Loucy (cell line): ENCODE results near the gene SLC9A9.

ENCODE experiments used
- H2AFZ ChIP-seq: fragments of 200-600 bp; sonication (generic); 2 replicates; pipeline ENCODE4 v1.6.0; 2016; ENCODE audit warnings: antibody characterized with exemption, mild to moderate bottlenecking, low read length, moderate library complexity
- H3F3A ChIP-seq: fragments of 200-600 bp; 2 replicates; pipeline ENCODE4 v1.6.0; 2016; ENCODE audit warnings: antibody characterized with exemption, low read depth, mild to moderate bottlenecking
- H3K27me3 ChIP-seq: fragments of 200-600 bp; sonication (generic); 2 replicates; pipeline ENCODE4 v1.6.1; 2014; ENCODE audit warnings: low read length, mild to moderate bottlenecking; ENCODE audit not compliant: insufficient read depth, poor library complexity, severe bottlenecking
- H3K36me3 ChIP-seq: fragments of 200-600 bp; sonication (generic); 2 replicates; pipeline ENCODE4 v1.6.1; 2016; ENCODE audit warnings: low read length; ENCODE audit not compliant: insufficient read depth
- H3K4me1 ChIP-seq: fragments of 200-600 bp; sonication (generic); 2 replicates; pipeline ENCODE4 v1.5.1; 2014; ENCODE audit warnings: low read length, mild to moderate bottlenecking; ENCODE audit not compliant: insufficient read depth, poor library complexity, severe bottlenecking
- H3K4me2 ChIP-seq: fragments of 200-600 bp; sonication (generic); 2 replicates; pipeline ENCODE4 v1.6.0; 2014; ENCODE audit warnings: antibody characterized with exemption, low read length, low read depth, mild to moderate bottlenecking; ENCODE audit not compliant: poor library complexity, severe bottlenecking
- H3K4me3 ChIP-seq: fragments of 200-600 bp; sonication (generic); 2 replicates; pipeline ENCODE4 v1.5.1; 2014; ENCODE audit warnings: low read length, mild to moderate bottlenecking, mixed read lengths; ENCODE audit not compliant: poor library complexity, severe bottlenecking
- H3K79me2 ChIP-seq: fragments of 200-600 bp; sonication (generic); 2 replicates; pipeline ENCODE4 v1.6.1; 2014; ENCODE audit warnings: low read length; ENCODE audit not compliant: insufficient read depth
- H3K9ac ChIP-seq: fragments of 200-600 bp; sonication (generic); 2 replicates; pipeline ENCODE4 v1.6.0; 2014; ENCODE audit warnings: mild to moderate bottlenecking, low read depth, low read length, moderate library complexity; ENCODE audit not compliant: poor library complexity, severe bottlenecking
- H3K9me2 ChIP-seq: fragments of 200-600 bp; sonication (generic); replicated peaks from 2 replicates; pipeline ENCODE4 v1.6.1; 2016; ENCODE audit warnings: low read depth, low read length, mixed read lengths
- H3K9me3 ChIP-seq: fragments of 200-600 bp; sonication (generic); 2 replicates; pipeline ENCODE4 v1.6.1; 2014; ENCODE audit warnings: mild to moderate bottlenecking, antibody characterized with exemption, low read length, low read depth; ENCODE audit not compliant: insufficient read depth
- H4K20me1 ChIP-seq: fragments of 200-600 bp; sonication (generic); 2 replicates; pipeline ENCODE4 v1.6.0; 2014; ENCODE audit warnings: antibody characterized with exemption, low read length, mild to moderate bottlenecking; ENCODE audit not compliant: insufficient read depth, poor library complexity, severe bottlenecking
- CTCF ChIP-seq: fragments of 200-600 bp; sonication (generic); conservative IDR thresholded peaks from 2 replicates; pipeline ENCODE4 v1.5.1; 2014; ENCODE audit warnings: mild to moderate bottlenecking, antibody characterized with exemption, low read length
- EZH2phosphoT487 ChIP-seq: fragments of 200-600 bp; IDR thresholded peaks from 2 replicates; pipeline ENCODE4 v1.6.1; 2018; ENCODE audit warnings: antibody characterized with exemption, mild to moderate bottlenecking, moderate library complexity, borderline replicate concordance

SLC9A9 gene

GRCh38 chr3:143839980-143840379, 8.3 kb downstream of the SLC9A9 start:
- H3K27me3 ChIP-seq, result no peaks in the 10 kb centered on the region
- TF ChIP-seq CTCF (no peak), EZH2phosphoT487 (no peak)
- H3K4me3 ChIP-seq, result no peak overlapping the region
- H3K9me2 ChIP-seq, result no peaks in the 10 kb centered on the region
- H3K9ac ChIP-seq, result no peak overlapping the region
- H3K79me2 ChIP-seq, result no peaks in the 10 kb centered on the region
- H3K36me3 ChIP-seq, result no peaks in the 10 kb centered on the region
- no peaks in the 10 kb centered on the region for H4K20me1 ChIP-seq
- no peak overlapping the region for H3K4me2 ChIP-seq
- H3F3A ChIP-seq, result no peaks in the 10 kb centered on the region
- H2AFZ ChIP-seq, result no peak overlapping the region
- no peaks in the 10 kb centered on the region for H3K4me1 ChIP-seq
- no peaks in the 10 kb centered on the region for H3K9me3 ChIP-seq

GRCh38 chr3:143837076-143837475, 11.2 kb downstream of the SLC9A9 start:
- Histone ChIP-seq H2AFZ (no peak overlapping the region), H3K27me3 (no peaks in the 10 kb centered on the region), H3K4me2 (no peak overlapping the region), H3K9ac (no peak overlapping the region), H3K4me1 (no peaks in the 10 kb centered on the region), H3K4me3 (no peak overlapping the region), H3K9me3 (no peaks in the 10 kb centered on the region), H3K36me3 (no peaks in the 10 kb centered on the region), H3K9me2 (no peaks in the 10 kb centered on the region), H3K79me2 (no peaks in the 10 kb centered on the region), H3F3A (no peaks in the 10 kb centered on the region), H4K20me1 (no peaks in the 10 kb centered on the region)
- TF ChIP-seq EZH2phosphoT487 (no peak), CTCF (no peak)

GRCh38 chr3:143835312-143835711, 13.0 kb downstream of the SLC9A9 start:
- Histone ChIP-seq H3K36me3 (no peaks in the 10 kb centered on the region), H3K9me3 (no peaks in the 10 kb centered on the region), H4K20me1 (no peaks in the 10 kb centered on the region), H3K79me2 (no peaks in the 10 kb centered on the region), H2AFZ (no peak overlapping the region), H3K9me2 (no peaks in the 10 kb centered on the region), H3K27me3 (no peaks in the 10 kb centered on the region), H3K4me3 (no peak overlapping the region), H3K4me2 (no peak overlapping the region), H3F3A (no peaks in the 10 kb centered on the region), H3K9ac (no peak overlapping the region), H3K4me1 (no peaks in the 10 kb centered on the region)
- no peak for TF ChIP-seq EZH2phosphoT487
- TF ChIP-seq CTCF, result no peak
